Measurements from ENCODE around the gene FOXK1.

- no peak for TF ChIP-seq CTCF (IDR thresholded peaks at IDR 0.05; ENCODE audit: insufficient read depth, low read depth, low read length)
- no peak for TF ChIP-seq EZH2 (IDR thresholded peaks at IDR 0.05; ENCODE audit: insufficient read depth, low read length)
Measured at GRCh38 chr7:4799508-4800268, 117.6 kb downstream of the FOXK1 start.
